Jurkat, Clone E6-1 (cell line): Measurements from ENCODE around the gene GRK5.
A peak's percentile ranks its signal among the peaks of the same experiment; 100 is the strongest.

Experiments used
- DNase-seq: peaks from one replicate; pipeline ENCODE4 v3.0.0-alpha.2; 2011; ENCODE audit warnings: low read depth, low spot score
- H3K4me3 ChIP-seq: 2 replicates; pipeline ENCODE4 v1.5.1; 2011; ENCODE audit warnings: mild to moderate bottlenecking, low read length, control low read depth, moderate library complexity

The GRK5 gene

GRCh38 chr10:119305860-119306513 lies 98.6 kb downstream of the GRK5 start:
- peak overlapping the region; percentile 46 for H3K4me3 ChIP-seq

GRCh38 chr10:119306514-119306951 lies 99.2 kb downstream of the GRK5 start:
- peak; percentile 87 for DNase-seq
- H3K4me3 ChIP-seq: peak overlapping the region; percentile 46

More at GRCh38 chr10:119305860-119306513, 98.6 kb downstream of the GRK5 start:
- peak; percentile 92 for DNase-seq

- H3K4me3 ChIP-seq: no peak overlapping the region
- no peak for DNase-seq
These were observed 99.6 kb downstream of the GRK5 start for GRCh38 chr10:119306986-119307392.

- no peak overlapping the region for H3K4me3 ChIP-seq
- no peak for DNase-seq
These were observed 100.7 kb downstream of the GRK5 start for GRCh38 chr10:119308089-119308488.

- no peak for DNase-seq
- H3K4me3 ChIP-seq: no peak overlapping the region
These were observed 101.4 kb downstream of the GRK5 start for GRCh38 chr10:119308551-119309422.

GRCh38 chr10:119309423-119309770 lies 102.0 kb downstream of the GRK5 start:
- H3K4me3 ChIP-seq: no peak overlapping the region
- no peak for DNase-seq

- H3K4me3 ChIP-seq: no peak overlapping the region
- no peak for DNase-seq
These were observed 103.4 kb downstream of the GRK5 start for GRCh38 chr10:119310806-119311205.

GRCh38 chr10:119312241-119312640 lies 104.9 kb downstream of the GRK5 start:
- H3K4me3 ChIP-seq: no peak overlapping the region
- no peak for DNase-seq

GRCh38 chr10:119313024-119313423 lies 105.7 kb downstream of the GRK5 start:
- no peak for DNase-seq
- no peak overlapping the region for H3K4me3 ChIP-seq

GRCh38 chr10:119313644-119314043 lies 106.3 kb downstream of the GRK5 start:
- H3K4me3 ChIP-seq: no peak overlapping the region
- DNase-seq: peak; percentile 83

- H3K4me3 ChIP-seq: no peak overlapping the region
- DNase-seq: no peak
These were observed 106.7 kb downstream of the GRK5 start for GRCh38 chr10:119314061-119314460.

- no peak overlapping the region for H3K4me3 ChIP-seq
These were observed 107.1 kb downstream of the GRK5 start for GRCh38 chr10:119314486-119314885.

GRCh38 chr10:119315128-119316001 lies 108.0 kb downstream of the GRK5 start:
- no peak overlapping the region for H3K4me3 ChIP-seq
- DNase-seq: no peak

More at GRCh38 chr10:119314486-119314885, 107.1 kb downstream of the GRK5 start:
- DNase-seq: no peak

GRCh38 chr10:119316002-119316358 lies 108.6 kb downstream of the GRK5 start:
- no peak overlapping the region for H3K4me3 ChIP-seq
- no peak for DNase-seq

GRCh38 chr10:119316729-119317097 lies 109.3 kb downstream of the GRK5 start:
- H3K4me3 ChIP-seq: no peak overlapping the region
- DNase-seq: no peak

GRCh38 chr10:119318411-119319160 lies 111.2 kb downstream of the GRK5 start:
- no peak overlapping the region for H3K4me3 ChIP-seq
- DNase-seq: no peak

GRCh38 chr10:119319161-119319919 lies 112.0 kb downstream of the GRK5 start:
- no peak for DNase-seq

GRCh38 chr10:119319920-119320258 lies 112.5 kb downstream of the GRK5 start:
- H3K4me3 ChIP-seq: no peak overlapping the region
- DNase-seq: no peak

More at GRCh38 chr10:119319161-119319919, 112.0 kb downstream of the GRK5 start:
- H3K4me3 ChIP-seq: no peak overlapping the region
